Neural cell (in vitro differentiated cells): ENCODE data around the gene GABRG3. TPM values are rescaled to one million over a fixed set of nuclear protein-coding genes. Genes with fewer than 3 reads are reported as not detected.

Source experiments
- H2AFZ ChIP-seq: fragments of 200-600, 300-800 bp; sonication (generic), shearing (Covaris generic); 2 replicates; pipeline ENCODE4 v1.6.0; 2014; ENCODE audit warnings: low read depth, mild to moderate bottlenecking, antibody characterized with exemption, low read length, moderate library complexity
- H3F3A ChIP-seq: fragments of 200-600 bp; shearing (Covaris generic); 2 replicates; pipeline ENCODE4 v1.6.1; 2016; ENCODE audit warnings: mild to moderate bottlenecking, moderate library complexity, mixed read lengths, antibody characterized with exemption, low read length; ENCODE audit not compliant: insufficient read depth, poor library complexity, severe bottlenecking
- H3K27ac ChIP-seq: fragments of 200-600, 300-800 bp; sonication (generic), shearing (Covaris generic); 2 replicates; pipeline ENCODE4 v1.5.1; 2014; ENCODE audit warnings: mild to moderate bottlenecking, low read length, moderate library complexity
- H3K27me3 ChIP-seq: fragments of 300-800, 200-600 bp; sonication (generic), shearing (Covaris generic); 2 replicates; pipeline ENCODE4 v1.6.0; 2014; ENCODE audit warnings: mild to moderate bottlenecking, low read depth, low read length, moderate library complexity; ENCODE audit not compliant: insufficient read depth
- H3K36me3 ChIP-seq: fragments of 300-800, 200-600 bp; sonication (generic), shearing (Covaris generic); 2 replicates; pipeline ENCODE4 v1.5.1; 2014; ENCODE audit warnings: mild to moderate bottlenecking, antibody characterized with exemption, low read length, moderate library complexity; ENCODE audit not compliant: insufficient read depth
- H3K4me2 ChIP-seq: fragments of 300-800, 200-600 bp; sonication (generic), shearing (Covaris generic); 2 replicates; pipeline ENCODE4 v1.6.0; 2014; ENCODE audit warnings: mild to moderate bottlenecking, low read length
- H3K4me3 ChIP-seq: fragments of 300-800, 200-600 bp; sonication (generic), shearing (Covaris generic); 2 replicates; pipeline ENCODE4 v1.5.1; 2014; ENCODE audit warnings: mild to moderate bottlenecking, low read length, moderate library complexity
- H3K79me2 ChIP-seq: fragments of 200-600 bp; shearing (Covaris generic); replicated peaks from 2 replicates; pipeline ENCODE4 v1.6.0; 2014; ENCODE audit warnings: mild to moderate bottlenecking, low read length, moderate library complexity; ENCODE audit not compliant: insufficient read depth
- H3K9ac ChIP-seq: fragments of 300-800, 200-600 bp; sonication (generic), shearing (Covaris generic); 2 replicates; pipeline ENCODE4 v1.6.1; 2016; ENCODE audit warnings: mild to moderate bottlenecking, low read length, mixed read lengths
- H3K9me2 ChIP-seq: fragments of 200-600 bp; shearing (Covaris generic); 2 replicates; pipeline ENCODE4 v1.6.1; 2016; ENCODE audit warnings: mild to moderate bottlenecking, low read length, mixed read lengths; ENCODE audit not compliant: insufficient read depth
- H3K9me3 ChIP-seq: fragments of 200-600, 300-800 bp; sonication (generic), shearing (Covaris generic); 2 replicates; pipeline ENCODE4 v1.6.1; 2016; ENCODE audit warnings: mild to moderate bottlenecking, mixed run types, low read length, moderate library complexity, mixed read lengths
- H4K20me1 ChIP-seq: fragments of 200-600 bp; shearing (Covaris generic); 2 replicates; pipeline ENCODE4 v1.6.1; 2016; ENCODE audit warnings: mild to moderate bottlenecking, mixed run types; ENCODE audit not compliant: insufficient read depth
- EP300 ChIP-seq: fragments of 450-650 bp; conservative IDR thresholded peaks from 2 replicates; pipeline ENCODE4 v1.6.1; 2014; ENCODE audit warnings: antibody characterized with exemption, mild to moderate bottlenecking, moderate library complexity; ENCODE audit not compliant: poor library complexity, severe bottlenecking
- EZH2 ChIP-seq: fragments of 200-600, 300-800 bp; shearing (Covaris generic), sonication (generic); IDR thresholded peaks from 2 replicates; pipeline ENCODE4 v1.6.1; 2014; ENCODE audit warnings: antibody characterized with exemption, low read length, borderline replicate concordance, mild to moderate bottlenecking; ENCODE audit not compliant: insufficient read depth, poor library complexity, severe bottlenecking
- MXI1 ChIP-seq: fragments of 450-650 bp; conservative IDR thresholded peaks from 2 replicates; pipeline ENCODE4 v1.6.1; 2014; ENCODE audit warnings: antibody characterized with exemption, mild to moderate bottlenecking; ENCODE audit not compliant: poor library complexity, severe bottlenecking
- POLR2AphosphoS5 ChIP-seq: IDR thresholded peaks from 2 replicates; pipeline ENCODE4 v1.6.1; 2012
- RAD21 ChIP-seq: fragments of 450-650 bp; conservative IDR thresholded peaks from 2 replicates; pipeline ENCODE4 v1.6.1; 2014; ENCODE audit warnings: antibody characterized with exemption, mild to moderate bottlenecking, moderate library complexity
- SMC3 ChIP-seq: fragments of 450-650 bp; conservative IDR thresholded peaks from 2 replicates; pipeline ENCODE4 v1.6.1; 2014; ENCODE audit warnings: antibody characterized with exemption, mild to moderate bottlenecking, moderate library complexity; ENCODE audit not compliant: poor library complexity
- TAF1 ChIP-seq: IDR thresholded peaks from 2 replicates; pipeline ENCODE4 v1.6.1; 2012; ENCODE audit warnings: low read depth
- polyA plus RNA-seq: library from polyadenylated mRNA; depleted of rRNA; stranded (reverse); fragments of >200 nt; gene quantifications from 2 replicates; pipeline ENCODE4 v1.2.3, GENCODE V29; 2014
- TF ChIP-seq, protein P1 (sequence below): fragments of 450-650 bp; IDR thresholded peaks from 2 replicates; pipeline ENCODE4 v1.5.1; 2014; ENCODE audit warnings: antibody characterized with exemption, mild to moderate bottlenecking, moderate library complexity; ENCODE audit not compliant: poor library complexity, severe bottlenecking
- TF ChIP-seq, protein P2 (sequence below): IDR thresholded peaks from 2 replicates; pipeline ENCODE4 v1.6.1; 2012; ENCODE audit warnings: borderline replicate concordance

GABRG3 gene
- polyA plus RNA-seq, 1 donor from 2014 or later = 1.2 TPM

DNA sequence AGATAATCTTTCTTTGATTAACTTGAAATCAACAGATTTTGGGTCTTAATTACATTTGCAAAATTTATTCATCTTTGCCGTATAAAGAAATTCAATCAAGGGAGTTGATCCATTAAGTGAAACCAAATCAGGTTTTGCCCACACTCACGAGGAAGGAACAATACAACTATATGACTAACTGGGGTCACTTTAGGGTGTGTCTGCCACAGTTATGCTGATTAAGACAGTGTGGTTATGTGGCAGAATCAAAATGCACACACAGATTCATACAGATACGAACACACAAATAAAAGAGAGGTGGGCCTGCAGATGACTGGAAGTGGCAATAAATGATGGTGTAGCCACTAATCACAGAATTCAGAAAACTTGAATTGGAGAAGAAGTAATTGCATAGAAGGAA lies 543.5 kb downstream of the GABRG3 start:
- Histone ChIP-seq H3K9me2 (no peaks in the 10 kb centered on the region), H3K9ac (no peak overlapping the region), H3K79me2 (no peaks in the 10 kb centered on the region), H3K36me3 (no peaks in the 10 kb centered on the region), H3K4me2 (no peak overlapping the region), H4K20me1 (no peaks in the 10 kb centered on the region), H3F3A (no peaks in the 10 kb centered on the region), H2AFZ (no peak overlapping the region), H3K9me3 (no peaks in the 10 kb centered on the region), H3K4me3 (no peak overlapping the region), H3K27ac (no peak overlapping the region), H3K27me3 (no peaks in the 10 kb centered on the region)
- TF ChIP-seq RAD21 = no peak
- TF ChIP-seq, protein P1, sequence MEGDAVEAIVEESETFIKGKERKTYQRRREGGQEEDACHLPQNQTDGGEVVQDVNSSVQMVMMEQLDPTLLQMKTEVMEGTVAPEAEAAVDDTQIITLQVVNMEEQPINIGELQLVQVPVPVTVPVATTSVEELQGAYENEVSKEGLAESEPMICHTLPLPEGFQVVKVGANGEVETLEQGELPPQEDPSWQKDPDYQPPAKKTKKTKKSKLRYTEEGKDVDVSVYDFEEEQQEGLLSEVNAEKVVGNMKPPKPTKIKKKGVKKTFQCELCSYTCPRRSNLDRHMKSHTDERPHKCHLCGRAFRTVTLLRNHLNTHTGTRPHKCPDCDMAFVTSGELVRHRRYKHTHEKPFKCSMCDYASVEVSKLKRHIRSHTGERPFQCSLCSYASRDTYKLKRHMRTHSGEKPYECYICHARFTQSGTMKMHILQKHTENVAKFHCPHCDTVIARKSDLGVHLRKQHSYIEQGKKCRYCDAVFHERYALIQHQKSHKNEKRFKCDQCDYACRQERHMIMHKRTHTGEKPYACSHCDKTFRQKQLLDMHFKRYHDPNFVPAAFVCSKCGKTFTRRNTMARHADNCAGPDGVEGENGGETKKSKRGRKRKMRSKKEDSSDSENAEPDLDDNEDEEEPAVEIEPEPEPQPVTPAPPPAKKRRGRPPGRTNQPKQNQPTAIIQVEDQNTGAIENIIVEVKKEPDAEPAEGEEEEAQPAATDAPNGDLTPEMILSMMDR = no peak
- TF ChIP-seq EZH2 = no peak
- TF ChIP-seq EP300 = no peak
- TF ChIP-seq, protein P2, sequence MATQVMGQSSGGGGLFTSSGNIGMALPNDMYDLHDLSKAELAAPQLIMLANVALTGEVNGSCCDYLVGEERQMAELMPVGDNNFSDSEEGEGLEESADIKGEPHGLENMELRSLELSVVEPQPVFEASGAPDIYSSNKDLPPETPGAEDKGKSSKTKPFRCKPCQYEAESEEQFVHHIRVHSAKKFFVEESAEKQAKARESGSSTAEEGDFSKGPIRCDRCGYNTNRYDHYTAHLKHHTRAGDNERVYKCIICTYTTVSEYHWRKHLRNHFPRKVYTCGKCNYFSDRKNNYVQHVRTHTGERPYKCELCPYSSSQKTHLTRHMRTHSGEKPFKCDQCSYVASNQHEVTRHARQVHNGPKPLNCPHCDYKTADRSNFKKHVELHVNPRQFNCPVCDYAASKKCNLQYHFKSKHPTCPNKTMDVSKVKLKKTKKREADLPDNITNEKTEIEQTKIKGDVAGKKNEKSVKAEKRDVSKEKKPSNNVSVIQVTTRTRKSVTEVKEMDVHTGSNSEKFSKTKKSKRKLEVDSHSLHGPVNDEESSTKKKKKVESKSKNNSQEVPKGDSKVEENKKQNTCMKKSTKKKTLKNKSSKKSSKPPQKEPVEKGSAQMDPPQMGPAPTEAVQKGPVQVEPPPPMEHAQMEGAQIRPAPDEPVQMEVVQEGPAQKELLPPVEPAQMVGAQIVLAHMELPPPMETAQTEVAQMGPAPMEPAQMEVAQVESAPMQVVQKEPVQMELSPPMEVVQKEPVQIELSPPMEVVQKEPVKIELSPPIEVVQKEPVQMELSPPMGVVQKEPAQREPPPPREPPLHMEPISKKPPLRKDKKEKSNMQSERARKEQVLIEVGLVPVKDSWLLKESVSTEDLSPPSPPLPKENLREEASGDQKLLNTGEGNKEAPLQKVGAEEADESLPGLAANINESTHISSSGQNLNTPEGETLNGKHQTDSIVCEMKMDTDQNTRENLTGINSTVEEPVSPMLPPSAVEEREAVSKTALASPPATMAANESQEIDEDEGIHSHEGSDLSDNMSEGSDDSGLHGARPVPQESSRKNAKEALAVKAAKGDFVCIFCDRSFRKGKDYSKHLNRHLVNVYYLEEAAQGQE = no peak
- TF ChIP-seq SMC3 = no peak
- TF ChIP-seq TAF1 = no peak
- TF ChIP-seq POLR2AphosphoS5 = no peak
- TF ChIP-seq MXI1 = no peak

- H3K36me3 ChIP-seq = no peaks in the 10 kb centered on the region
- no peak overlapping the region for H2AFZ ChIP-seq
- H3F3A ChIP-seq = no peaks in the 10 kb centered on the region
These were observed 556.6 kb downstream of the GABRG3 start for GRCh38 chr15:27527490-27528067.

More at GRCh38 chr15:27527490-27528067, 556.6 kb downstream of the GABRG3 start:
- Histone ChIP-seq H3K9me2 (no peaks in the 10 kb centered on the region), H3K79me2 (no peaks in the 10 kb centered on the region), H3K9ac (no peak overlapping the region), H3K4me2 (no peak overlapping the region), H3K27me3 (no peaks in the 10 kb centered on the region), H4K20me1 (no peaks in the 10 kb centered on the region), H3K9me3 (no peaks in the 10 kb centered on the region), H3K4me3 (no peak overlapping the region), H3K27ac (no peak overlapping the region)
- TF ChIP-seq, protein P1 = no peak
- no peak for TF ChIP-seq MXI1
- TF ChIP-seq POLR2AphosphoS5 = no peak
